Duodenal mucosa (tissue), 2 donors: ENCODE data around the gene KCMF1.

Source experiments
- H3K27ac ChIP-seq: one replicate; pipeline ENCODE4 v1.7.0; 2013; ENCODE audit warnings: low read depth, low read length
- H3K27me3 ChIP-seq, 2 donors: one replicate each; pipeline ENCODE4 v1.7.0; 2013; ENCODE audit warnings: low read length in 2 of 2, control low read depth in 1 of 2; ENCODE audit not compliant: insufficient read depth in 2 of 2, control insufficient read depth in 1 of 2
- H3K36me3 ChIP-seq, 2 donors: one replicate each; pipeline ENCODE4 v1.7.0; 2013; ENCODE audit warnings: low read length in 2 of 2, control low read depth in 1 of 2; ENCODE audit not compliant: insufficient read depth in 2 of 2, control insufficient read depth in 1 of 2
- H3K4me1 ChIP-seq, 2 donors: one replicate each; pipeline ENCODE4 v1.7.0; 2013; ENCODE audit warnings: low read length in 2 of 2, control low read depth in 1 of 2; ENCODE audit not compliant: insufficient read depth in 2 of 2, control insufficient read depth in 1 of 2
- H3K4me3 ChIP-seq, 2 donors: one replicate each; pipeline ENCODE4 v1.7.0; 2013; ENCODE audit warnings: low read length in 2 of 2, low read depth in 1 of 2
- H3K9ac ChIP-seq, 2 donors: one replicate each; pipeline ENCODE4 v1.7.0; 2013; ENCODE audit warnings: low read length in 2 of 2, low read depth in 1 of 2
- H3K9me3 ChIP-seq, 2 donors: one replicate each; pipeline ENCODE4 v1.7.0; 2013; ENCODE audit warnings: low read length in 2 of 2, control low read depth in 1 of 2; ENCODE audit not compliant: control insufficient read depth in 1 of 2

The KCMF1 gene

GRCh38 chr2:85071096-85071495 is 100.1 kb downstream of the KCMF1 start:
- Histone ChIP-seq H3K9ac (no peak overlapping the region), H3K9me3 (no peaks in the 10 kb centered on the region), H3K4me3 (no peak overlapping the region), H3K27ac (no peak overlapping the region), H3K4me1 (peaks cover 7% of the 10 kb centered on the region in 2 donors), H3K27me3 (no peaks in the 10 kb centered on the region), H3K36me3 (no peaks in the 10 kb centered on the region)

DNA sequence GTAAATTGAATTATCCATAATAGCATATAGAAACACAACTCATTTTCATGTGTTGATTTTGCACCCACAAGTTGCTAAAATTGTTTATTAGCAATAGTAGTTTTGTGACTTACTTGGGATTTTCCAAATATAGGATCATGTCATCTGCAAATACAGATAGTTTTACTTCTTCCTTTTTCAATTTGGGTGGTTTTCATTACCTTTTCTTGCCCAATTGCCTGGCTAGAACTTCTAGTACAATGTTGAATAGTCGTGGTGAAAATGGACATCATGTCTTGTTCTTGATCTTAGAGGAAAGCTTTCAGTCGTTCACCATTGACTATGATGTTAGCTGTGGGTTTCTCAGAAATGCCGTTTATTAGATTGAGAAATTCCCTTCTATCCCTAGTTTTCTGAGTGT is 102.1 kb downstream of the KCMF1 start:
- Histone ChIP-seq H3K4me3 (no peak overlapping the region), H3K27ac (no peak overlapping the region), H3K9me3 (no peaks in the 10 kb centered on the region), H3K36me3 (no peaks in the 10 kb centered on the region), H3K9ac (no peak overlapping the region), H3K27me3 (peaks cover 0 to 4% of the 10 kb centered on the region in 2 donors), H3K4me1 (no peaks in the 10 kb centered on the region)

DNA sequence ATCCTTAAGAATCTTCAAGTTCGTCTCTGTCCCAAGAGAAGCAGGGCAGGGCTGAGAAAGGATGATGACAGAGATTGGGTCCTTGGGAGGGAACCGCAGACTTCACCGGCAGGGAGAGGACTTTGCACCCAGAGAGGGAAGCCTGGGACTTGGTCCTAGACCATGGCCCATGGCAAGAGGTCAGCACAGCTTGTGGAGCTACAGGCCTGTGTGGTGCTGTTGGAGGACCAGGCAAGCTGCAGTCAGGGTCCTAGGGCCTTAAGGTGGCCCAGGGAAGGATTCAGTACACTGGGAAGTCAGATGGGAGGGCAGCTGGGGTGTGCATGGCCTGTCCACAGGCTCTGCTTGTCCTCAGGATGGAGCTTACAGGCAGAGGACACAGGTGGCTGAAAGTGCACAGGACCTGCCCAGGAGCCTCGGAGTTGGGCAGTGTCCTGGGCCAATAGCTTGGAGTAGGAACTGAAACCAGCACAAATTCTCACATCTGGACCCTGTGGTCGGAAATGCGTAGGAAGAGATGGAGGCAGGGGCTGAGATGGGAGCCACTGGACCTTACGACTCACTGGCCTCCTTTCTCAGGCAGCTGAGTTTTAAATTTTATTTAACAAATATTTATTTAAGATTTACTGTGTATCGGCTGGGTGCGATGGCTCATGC is 105.8 kb downstream of the KCMF1 start:
- Histone ChIP-seq H3K36me3 (no peaks in the 10 kb centered on the region), H3K27me3 (peaks cover 3 to 4% of the 10 kb centered on the region in 2 donors), H3K4me3 (no peak overlapping the region), H3K9me3 (peaks cover 3% of the 10 kb centered on the region in 2 donors), H3K9ac (no peak overlapping the region), H3K4me1 (no peaks in the 10 kb centered on the region), H3K27ac (no peak overlapping the region)

GRCh38 chr2:85077859-85078419 is 107.0 kb downstream of the KCMF1 start:
- H3K9ac ChIP-seq: no peak overlapping the region
- no peak overlapping the region for H3K27ac ChIP-seq
- no peaks in the 10 kb centered on the region for H3K36me3 ChIP-seq
- H3K4me1 ChIP-seq: no peaks in the 10 kb centered on the region
- peaks cover 3 to 7% of the 10 kb centered on the region in 2 donors for H3K9me3 ChIP-seq
- H3K27me3 ChIP-seq: peaks cover 4 to 6% of the 10 kb centered on the region in 2 donors
- no peak overlapping the region for H3K4me3 ChIP-seq

DNA sequence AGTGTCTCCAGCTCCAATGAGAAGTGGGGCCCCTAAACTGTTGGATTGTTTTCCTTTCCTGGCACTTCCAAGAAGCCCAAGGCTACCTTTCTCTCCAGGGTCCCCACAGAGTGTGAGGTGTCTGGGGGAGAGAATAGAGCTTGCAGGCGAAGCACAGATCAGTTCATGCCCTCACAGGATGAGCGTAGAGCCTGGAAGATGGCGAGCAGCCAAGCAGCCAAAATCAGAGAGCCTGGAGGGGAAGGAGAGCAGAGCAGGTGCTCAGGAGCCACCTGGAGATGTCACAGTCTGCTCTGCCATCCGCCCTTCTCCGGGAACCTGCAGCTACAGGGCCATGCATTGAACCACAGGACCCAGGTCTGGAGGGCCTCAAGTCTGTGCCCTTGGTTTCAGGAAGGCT is 107.6 kb downstream of the KCMF1 start:
- Histone ChIP-seq H3K9me3 (peaks cover 3 to 7% of the 10 kb centered on the region in 2 donors), H3K4me3 (no peak overlapping the region), H3K27ac (no peak overlapping the region), H3K27me3 (peaks cover 4 to 6% of the 10 kb centered on the region in 2 donors), H3K9ac (no peak overlapping the region), H3K36me3 (no peaks in the 10 kb centered on the region), H3K4me1 (no peaks in the 10 kb centered on the region)

GRCh38 chr2:85083092-85083491 is 112.1 kb downstream of the KCMF1 start:
- H3K27ac ChIP-seq: no peak overlapping the region
- H3K9me3 ChIP-seq: peaks cover 3 to 7% of the 10 kb centered on the region in 2 donors
- no peak overlapping the region for H3K4me3 ChIP-seq

GRCh38 chr2:85085563-85085962 is 114.6 kb downstream of the KCMF1 start:
- no peak overlapping the region for H3K9ac ChIP-seq
- H3K4me3 ChIP-seq: no peak overlapping the region
- peaks cover 3 to 7% of the 10 kb centered on the region in 2 donors for H3K9me3 ChIP-seq
- no peak overlapping the region for H3K27ac ChIP-seq
- no peaks in the 10 kb centered on the region for H3K4me1 ChIP-seq
- H3K27me3 ChIP-seq: peaks cover 0 to 6% of the 10 kb centered on the region in 2 donors
- no peaks in the 10 kb centered on the region for H3K36me3 ChIP-seq

More at GRCh38 chr2:85083092-85083491, 112.1 kb downstream of the KCMF1 start:
- Histone ChIP-seq H3K9ac (no peak overlapping the region), H3K27me3 (peaks cover 0 to 6% of the 10 kb centered on the region in 2 donors), H3K4me1 (no peaks in the 10 kb centered on the region), H3K36me3 (no peaks in the 10 kb centered on the region)

DNA sequence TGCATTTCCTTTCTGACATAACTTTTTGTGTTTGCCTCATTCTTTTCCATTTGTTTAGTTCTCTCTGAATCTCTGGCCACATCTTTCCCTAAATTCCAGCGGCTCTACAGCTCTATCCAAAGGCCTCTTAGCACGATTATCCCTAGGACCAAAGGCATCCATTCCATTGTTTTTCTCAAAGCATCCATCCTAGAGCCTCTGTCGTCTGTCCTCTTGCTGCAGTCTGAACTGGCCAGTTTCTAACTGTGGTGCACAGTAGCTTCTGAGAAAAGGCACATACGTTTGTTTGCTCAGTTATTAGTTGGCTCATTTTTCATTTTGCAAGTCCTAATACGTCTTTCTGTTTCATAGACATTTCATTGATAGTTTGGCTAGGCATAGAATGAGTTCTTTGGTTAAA is 116.6 kb downstream of the KCMF1 start:
- no peaks in the 10 kb centered on the region for H3K27me3 ChIP-seq
- no peak overlapping the region for H3K9ac ChIP-seq
- H3K36me3 ChIP-seq: no peaks in the 10 kb centered on the region
- no peaks in the 10 kb centered on the region for H3K4me1 ChIP-seq
- no peak overlapping the region for H3K4me3 ChIP-seq
- H3K27ac ChIP-seq: no peak overlapping the region
- no peaks in the 10 kb centered on the region for H3K9me3 ChIP-seq

DNA sequence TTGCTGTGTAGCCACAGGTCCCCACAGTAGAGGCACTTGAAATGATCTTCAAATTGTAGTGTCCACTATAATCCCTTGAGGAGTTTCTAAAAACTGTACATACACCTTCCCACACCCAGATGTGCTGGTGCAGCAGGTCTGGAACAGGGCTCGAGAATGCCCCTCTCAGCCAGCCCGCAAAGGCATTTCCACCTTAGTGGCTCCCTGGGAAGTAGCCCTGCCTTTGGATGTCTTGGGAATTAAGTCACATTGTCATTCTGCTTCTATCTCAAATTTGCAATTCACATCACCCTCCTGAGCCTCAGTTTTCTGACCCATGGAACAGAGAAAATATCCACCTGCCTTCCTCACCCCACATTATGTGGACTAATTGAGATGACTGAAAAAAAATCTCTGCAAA is 118.0 kb downstream of the KCMF1 start:
- Histone ChIP-seq H3K27ac (no peak overlapping the region), H3K9me3 (no peaks in the 10 kb centered on the region), H3K9ac (no peak overlapping the region), H3K27me3 (no peaks in the 10 kb centered on the region), H3K36me3 (no peaks in the 10 kb centered on the region), H3K4me1 (no peaks in the 10 kb centered on the region), H3K4me3 (no peak overlapping the region)

DNA sequence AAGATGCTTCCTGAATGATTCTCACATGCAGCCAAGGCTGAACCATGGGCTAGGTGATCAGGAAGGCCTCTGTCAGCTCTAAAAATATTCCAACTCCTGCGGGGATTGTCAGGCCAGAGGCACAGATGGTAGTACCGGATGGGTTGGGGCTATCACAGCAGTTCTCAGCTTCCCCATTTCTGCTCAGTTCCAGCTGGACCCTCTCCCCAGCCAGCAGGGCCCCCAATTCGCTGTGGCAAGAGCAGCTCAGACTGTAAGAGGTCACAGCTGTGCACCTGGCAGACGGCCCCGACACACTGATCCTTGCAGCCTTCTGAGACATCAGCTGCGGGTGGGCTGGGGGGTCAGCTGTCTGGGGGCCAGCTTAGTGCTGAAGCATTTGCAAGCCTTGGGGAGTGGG is 118.6 kb downstream of the KCMF1 start:
- H3K36me3 ChIP-seq: no peaks in the 10 kb centered on the region
- no peak overlapping the region for H3K27ac ChIP-seq
- H3K4me1 ChIP-seq: no peaks in the 10 kb centered on the region
- no peaks in the 10 kb centered on the region for H3K9me3 ChIP-seq
- H3K27me3 ChIP-seq: no peaks in the 10 kb centered on the region
- H3K4me3 ChIP-seq: no peak overlapping the region
- H3K9ac ChIP-seq: no peak overlapping the region
